Left ventricle myocardium inferior (tissue), 1 donor: Measurements from ENCODE around the gene ZXDC. TPM values are rescaled to one million over a fixed set of nuclear protein-coding genes. Genes with fewer than 3 reads are reported as not detected.

Source experiments
- DNase-seq: peaks from one replicate; pipeline ENCODE4 v3.0.0-alpha.2; 2020
- H3K27ac ChIP-seq: fragments of 200-600 bp; replicated peaks from 2 replicates; pipeline ENCODE4 v1.8.0; 2021
- H3K27me3 ChIP-seq: fragments of 200-600 bp; 2 replicates; pipeline ENCODE4 v1.8.0; 2021; ENCODE audit warnings: low read depth
- H3K36me3 ChIP-seq: fragments of 200-600 bp; 2 replicates; pipeline ENCODE4 v1.8.0; 2021
- H3K4me1 ChIP-seq: fragments of 200-600 bp; 2 replicates; pipeline ENCODE4 v1.8.0; 2021
- H3K4me3 ChIP-seq: fragments of 200-600 bp; 2 replicates; pipeline ENCODE4 v1.8.0; 2021; ENCODE audit warnings: mild to moderate bottlenecking, moderate library complexity
- H3K9me3 ChIP-seq: fragments of 200-600 bp; replicated peaks from 2 replicates; pipeline ENCODE4 v1.8.0; 2021
- CTCF ChIP-seq: fragments of 200-600 bp; IDR thresholded peaks from 2 replicates; pipeline ENCODE4 v1.8.0; 2021; ENCODE audit warnings: antibody characterized with exemption, mild to moderate bottlenecking, borderline replicate concordance
- intact Hi-C: fragments of 100-400 bp; cut with micrococcal nuclease; formaldehyde crosslinking; loops from one replicate; pipeline ENCODE4 v1.11.0; 2022
- total RNA-seq: library from RNA; stranded (reverse); fragmentation: NEBNext Ultra II Directional; extraction: Animal tissue kit (Norgen Biotek cat#: 25700); gene quantifications from one replicate; pipeline ENCODE4 v1.2.1, GENCODE V29; 2021
- donor health status: DM: no; HTN: yes; CAD: no; lungs with severe emphysema.

The ZXDC gene
- total RNA-seq, 1 donor from 2014 or later, result 15.6 TPM

- H3K27me3 ChIP-seq, result no peaks in the 10 kb centered on the region
- H3K27ac ChIP-seq, result peak overlapping the region; percentile 5
- intact Hi-C loops, result no loop called here
- no peak overlapping the region for H3K4me3 ChIP-seq
- peaks cover 70% of the 10 kb centered on the region for H3K4me1 ChIP-seq
- H3K9me3 ChIP-seq, result no peaks in the 10 kb centered on the region
- TF ChIP-seq CTCF, result no peak
- no peak for DNase-seq
- H3K36me3 ChIP-seq, result peaks cover 88% of the 10 kb centered on the region
Measured at GRCh38 chr3:126468028-126468891, 7.4 kb downstream of the ZXDC start.

- Histone ChIP-seq H3K27ac (no peak overlapping the region), H3K4me3 (no peak overlapping the region), H3K27me3 (no peaks in the 10 kb centered on the region), H3K4me1 (peaks cover 70% of the 10 kb centered on the region), H3K36me3 (peaks cover 94% of the 10 kb centered on the region), H3K9me3 (no peaks in the 10 kb centered on the region)
- no peak for TF ChIP-seq CTCF
- intact Hi-C loops, result no loop called here
- DNase-seq, result no peak
Measured at GRCh38 chr3:126467611-126467955, 8.1 kb downstream of the ZXDC start.

- H3K4me3 ChIP-seq, result no peak overlapping the region
- H3K4me1 ChIP-seq, result peaks cover 70% of the 10 kb centered on the region
- DNase-seq, result no peak
- intact Hi-C loops, result no loop called here
- no peaks in the 10 kb centered on the region for H3K9me3 ChIP-seq
- no peaks in the 10 kb centered on the region for H3K27me3 ChIP-seq
- peak overlapping the region; percentile 5 for H3K27ac ChIP-seq
- no peak for TF ChIP-seq CTCF
- peaks cover 100% of the 10 kb centered on the region for H3K36me3 ChIP-seq
Measured at GRCh38 chr3:126466886-126467610, 8.6 kb downstream of the ZXDC start.

DNA sequence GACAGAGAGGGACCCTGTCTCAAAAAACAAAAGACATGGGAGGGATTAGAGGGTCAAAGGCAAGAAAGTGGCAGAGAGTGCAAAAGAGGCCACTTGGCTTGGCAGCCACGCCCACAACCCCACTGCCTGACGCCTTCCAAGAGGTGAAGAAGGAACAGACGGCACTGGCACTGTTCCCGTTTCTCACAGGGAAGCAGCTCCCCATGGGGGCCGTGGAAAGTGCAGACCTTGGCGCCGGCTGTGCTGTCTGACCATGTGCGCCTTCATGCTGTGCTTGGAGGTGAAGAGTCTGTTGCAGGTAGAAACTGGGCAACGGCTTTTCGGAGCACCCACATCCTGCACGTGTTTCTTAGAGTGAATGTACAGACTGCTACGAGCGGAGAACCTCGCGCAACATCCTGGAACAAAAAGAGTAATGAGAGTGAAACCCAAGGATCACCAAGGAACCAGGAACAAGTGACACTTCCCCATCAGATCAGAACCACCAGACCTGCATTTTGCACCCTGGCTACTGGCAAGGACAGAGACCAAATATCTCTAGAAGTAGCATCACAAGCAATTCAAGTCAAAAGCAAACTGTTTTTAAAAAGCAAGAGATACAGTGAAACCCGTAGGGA lies 9.7 kb downstream of the ZXDC start:
- intact Hi-C loops, result no loop called here
- peaks cover 100% of the 10 kb centered on the region for H3K36me3 ChIP-seq
- H3K27me3 ChIP-seq, result no peaks in the 10 kb centered on the region
- H3K27ac ChIP-seq, result no peak overlapping the region
- peaks cover 68% of the 10 kb centered on the region for H3K4me1 ChIP-seq
- H3K4me3 ChIP-seq, result no peak overlapping the region
- H3K9me3 ChIP-seq, result no peaks in the 10 kb centered on the region
- DNase-seq, result no peak
- TF ChIP-seq CTCF, result no peak

- no peak for DNase-seq
- H3K9me3 ChIP-seq, result no peaks in the 10 kb centered on the region
- intact Hi-C loops, result no loop called here
- H3K27me3 ChIP-seq, result no peaks in the 10 kb centered on the region
- no peak overlapping the region for H3K27ac ChIP-seq
- H3K36me3 ChIP-seq, result peaks cover 100% of the 10 kb centered on the region
- no peak for TF ChIP-seq CTCF
- H3K4me3 ChIP-seq, result no peak overlapping the region
- peaks cover 63% of the 10 kb centered on the region for H3K4me1 ChIP-seq
Measured at GRCh38 chr3:126464997-126465396, 10.7 kb downstream of the ZXDC start.
